Head of caudate nucleus (tissue), 42 donors: ENCODE measurements around the gene CACNA2D3.

ENCODE experiments used
- DNase-seq, 42 donors: peaks; one replicate each; pipeline versions ENCODE4 v3.0.0 to v3.0.0-alpha.2; 2020 to 2021; ENCODE audit warnings: mixed read lengths in 7 of 42
- intact Hi-C: fragments of 100-400 bp; cut with DNase I; formaldehyde crosslinking; loops from one replicate; pipeline ENCODE4 v1.15.0; 2022

CACNA2D3 gene

GRCh38 chr3:54304877-54305276 is 182.5 kb downstream of the CACNA2D3 start:
- intact Hi-C loops, result no loop called here

GRCh38 chr3:54305409-54306099 is 183.2 kb downstream of the CACNA2D3 start:
- no peak for DNase-seq
- intact Hi-C loops, result no loop called here

More at GRCh38 chr3:54304877-54305276, 182.5 kb downstream of the CACNA2D3 start:
- DNase-seq, result no peak

- no peak for DNase-seq
These were observed 185.3 kb downstream of the CACNA2D3 start for GRCh38 chr3:54307566-54308180.

GRCh38 chr3:54309601-54310000 is 187.2 kb downstream of the CACNA2D3 start:
- DNase-seq, result peak in 1 of 42 donors; percentile 30
- intact Hi-C loops, result no loop called here

More at GRCh38 chr3:54307566-54308180, 185.3 kb downstream of the CACNA2D3 start:
- intact Hi-C loops, result no loop called here

- peak in 1 of 42 donors; percentile 25 for DNase-seq
- intact Hi-C loops, result no loop called here
These were observed 188.9 kb downstream of the CACNA2D3 start for GRCh38 chr3:54311211-54311747.

- intact Hi-C loops, result no loop called here
- peak in 1 of 42 donors; percentile 28 for DNase-seq
These were observed 190.0 kb downstream of the CACNA2D3 start for GRCh38 chr3:54312156-54312899.

- DNase-seq, result no peak
- intact Hi-C loops, result no loop called here
These were observed 191.1 kb downstream of the CACNA2D3 start for GRCh38 chr3:54313418-54313817.

GRCh38 chr3:54321520-54321919 is 199.2 kb downstream of the CACNA2D3 start:
- no peak for DNase-seq
- intact Hi-C loops, result no loop called here

- intact Hi-C loops, result no loop called here
- DNase-seq, result peak in 3 of 42 donors; percentile 19 to 50 (median 33)
These were observed 200.0 kb downstream of the CACNA2D3 start for GRCh38 chr3:54322354-54322753.

GRCh38 chr3:54324103-54324502 is 201.8 kb downstream of the CACNA2D3 start:
- DNase-seq, result no peak
- intact Hi-C loops, result no loop called here

GRCh38 chr3:54326951-54327350 is 204.6 kb downstream of the CACNA2D3 start:
- no peak for DNase-seq
- intact Hi-C loops, result no loop called here

- intact Hi-C loops, result no loop called here
- DNase-seq, result no peak
These were observed 209.0 kb downstream of the CACNA2D3 start for GRCh38 chr3:54331341-54331740.

GRCh38 chr3:54337846-54338245 is 215.5 kb downstream of the CACNA2D3 start:
- no peak for DNase-seq
- intact Hi-C loops, result no loop called here

GRCh38 chr3:54339608-54340007 is 217.3 kb downstream of the CACNA2D3 start:
- no peak for DNase-seq
- intact Hi-C loops, result no loop called here

- intact Hi-C loops, result no loop called here
- DNase-seq, result no peak
These were observed 219.5 kb downstream of the CACNA2D3 start for GRCh38 chr3:54341811-54342210.

- intact Hi-C loops, result no loop called here
- DNase-seq, result no peak
These were observed 220.3 kb downstream of the CACNA2D3 start for GRCh38 chr3:54342676-54343075.

GRCh38 chr3:54343495-54343894 is 221.1 kb downstream of the CACNA2D3 start:
- intact Hi-C loops, result no loop called here

GRCh38 chr3:54344601-54345231 is 222.4 kb downstream of the CACNA2D3 start:
- intact Hi-C loops, result no loop called here
- DNase-seq, result no peak

More at GRCh38 chr3:54343495-54343894, 221.1 kb downstream of the CACNA2D3 start:
- DNase-seq, result no peak

GRCh38 chr3:54345847-54346375 is 223.6 kb downstream of the CACNA2D3 start:
- DNase-seq, result no peak
- intact Hi-C loops, result no loop called here
